Activated naive CD8-positive, alpha-beta T cell treated with anti-CD3 and anti-CD28 coated beads, Interleukin-2, amount 50 U/mL, for 16 hours (primary cell): Measurements from ENCODE around the gene LHPP.
"Not testable (repeated sequence)": the region's sequence is repeated elsewhere in the genome, so short reads cannot be mapped to it uniquely, and the experiment has no call there.

Experiments
- DNase-seq: peaks from one replicate; pipeline ENCODE4 v3.0.0-alpha.2; 2020; ENCODE audit warnings: low read depth, low spot score

The LHPP gene

DNA sequence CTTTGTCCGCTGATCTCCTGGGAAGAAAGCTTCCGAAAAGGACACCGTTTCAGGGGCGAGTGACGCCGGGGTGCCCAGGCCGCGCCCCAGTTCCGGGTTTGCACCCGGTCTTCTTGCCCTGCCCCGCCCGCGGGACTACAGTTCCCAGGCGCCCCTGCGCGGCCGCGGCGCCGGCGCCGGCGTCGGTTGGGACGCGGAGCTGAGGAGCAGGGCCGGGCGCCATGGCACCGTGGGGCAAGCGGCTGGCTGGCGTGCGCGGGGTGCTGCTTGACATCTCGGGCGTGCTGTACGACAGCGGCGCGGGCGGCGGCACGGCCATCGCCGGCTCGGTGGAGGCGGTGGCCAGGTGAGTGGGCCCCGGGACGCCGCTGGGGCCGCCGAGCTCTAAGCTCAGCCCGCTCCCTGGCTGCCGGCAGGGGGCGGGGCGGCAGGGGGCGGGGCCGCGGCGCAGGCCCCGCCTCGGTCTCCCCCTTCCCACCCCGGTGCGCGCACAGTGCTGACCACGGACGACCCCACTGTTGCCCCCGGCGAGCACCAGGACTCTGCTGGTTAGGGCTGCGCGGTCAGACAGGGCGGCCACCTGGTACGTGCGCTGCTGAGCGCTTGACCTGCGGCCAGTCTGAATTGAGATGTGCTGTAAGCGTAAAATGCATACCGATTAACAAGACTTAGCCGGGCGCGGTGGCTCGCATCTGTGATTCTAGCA lies at the start of gene LHPP:
Gene LHPP, plus strand, starts transcription at position 182 of the 706 bp plus-strand sequence. Its CDS starts 40 bp downstream, at position 222.
- DNase-seq, result peak; percentile 67

- no peak for DNase-seq
Observed at GRCh38 chr10:124414076-124414475, 47.5 kb upstream of the LHPP start.

GRCh38 chr10:124415210-124415609 lies 46.4 kb upstream of the LHPP start:
- DNase-seq, result no peak

DNA sequence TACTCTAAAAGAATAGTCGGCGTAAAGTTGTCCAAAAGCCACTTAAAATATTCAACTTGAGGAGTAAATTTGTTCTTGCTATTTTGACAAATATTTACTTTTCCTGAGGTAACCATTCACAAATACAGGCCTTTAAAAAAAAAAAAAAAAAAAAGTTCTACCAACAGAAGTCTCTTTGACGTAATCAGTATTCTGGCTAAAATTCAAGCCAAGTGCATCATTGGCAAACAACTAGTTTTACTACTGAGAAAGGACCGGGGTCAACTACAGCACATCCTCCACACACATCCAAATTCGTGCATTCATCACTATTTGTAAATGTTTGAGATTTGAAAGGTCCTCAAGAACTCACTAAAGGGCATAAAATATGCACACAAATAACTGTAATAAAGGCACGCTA lies 44.9 kb upstream of the LHPP start:
- no peak for DNase-seq

GRCh38 chr10:124417895-124418725 lies 43.5 kb upstream of the LHPP start:
- DNase-seq, result peak; percentile 5

DNA sequence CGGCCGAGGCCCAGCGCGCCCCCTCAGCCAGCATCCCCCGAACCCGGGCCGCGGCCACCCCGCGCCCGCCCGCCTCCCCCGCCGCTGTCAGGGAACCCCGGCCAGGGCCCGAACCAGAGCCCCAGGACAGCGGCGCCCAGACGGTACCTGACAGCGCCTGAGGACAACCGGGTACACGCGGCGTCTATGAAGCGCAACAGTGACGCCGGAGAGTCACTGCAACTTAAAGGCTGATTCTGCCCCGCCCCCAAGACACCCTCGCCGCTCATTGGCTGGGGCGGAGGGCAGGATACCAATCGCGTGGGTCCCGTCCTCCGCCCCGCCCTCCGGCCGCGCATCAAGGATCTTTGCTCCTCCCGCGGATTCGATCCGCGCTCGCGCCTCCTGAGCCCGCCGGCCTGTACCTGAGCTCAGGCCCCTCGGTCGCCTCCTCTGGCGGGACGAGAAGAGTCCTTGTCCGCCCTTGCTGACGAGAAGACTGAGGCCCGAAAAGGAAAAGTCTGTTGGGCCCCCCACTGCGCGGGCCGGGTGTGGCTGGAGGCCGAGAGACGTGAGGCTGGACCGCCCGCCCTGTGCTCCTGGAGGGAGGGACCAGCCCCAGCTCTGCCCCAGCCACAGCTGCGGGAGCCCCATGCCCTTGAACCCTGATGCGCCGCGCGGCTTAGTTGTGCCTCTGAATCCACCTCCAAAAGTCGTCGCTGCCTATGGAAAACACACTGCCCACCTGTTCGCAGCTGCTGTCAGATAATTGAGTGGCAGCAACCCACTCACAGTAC lies 42.7 kb upstream of the LHPP start, which contains the start of gene OAT:
Gene OAT, minus strand, starts transcription at position 198 of the 776 bp plus-strand sequence. CDS start 6,752 bp downstream, outside the sequence.
- DNase-seq, result peak; percentile 88

DNA sequence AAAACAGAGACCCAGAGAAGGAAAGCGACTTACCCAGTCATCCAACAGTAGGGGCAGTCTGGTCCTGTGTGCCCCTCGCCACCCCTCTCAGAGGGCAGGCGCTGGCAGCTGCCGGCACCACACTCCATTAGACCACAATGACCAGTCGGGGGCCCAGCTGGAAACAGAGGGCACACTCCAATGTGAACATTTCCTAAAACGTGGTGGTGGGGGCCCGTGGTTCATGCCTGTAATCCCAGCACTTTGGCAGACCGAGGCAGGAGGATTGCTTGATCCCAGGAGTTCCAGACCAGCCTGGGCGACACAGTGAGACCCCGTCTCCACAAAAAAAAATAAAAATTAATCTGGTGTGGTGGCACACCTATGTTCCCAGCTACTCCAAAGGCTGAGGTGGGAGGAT lies 42.0 kb upstream of the LHPP start:
- DNase-seq, result no peak

DNA sequence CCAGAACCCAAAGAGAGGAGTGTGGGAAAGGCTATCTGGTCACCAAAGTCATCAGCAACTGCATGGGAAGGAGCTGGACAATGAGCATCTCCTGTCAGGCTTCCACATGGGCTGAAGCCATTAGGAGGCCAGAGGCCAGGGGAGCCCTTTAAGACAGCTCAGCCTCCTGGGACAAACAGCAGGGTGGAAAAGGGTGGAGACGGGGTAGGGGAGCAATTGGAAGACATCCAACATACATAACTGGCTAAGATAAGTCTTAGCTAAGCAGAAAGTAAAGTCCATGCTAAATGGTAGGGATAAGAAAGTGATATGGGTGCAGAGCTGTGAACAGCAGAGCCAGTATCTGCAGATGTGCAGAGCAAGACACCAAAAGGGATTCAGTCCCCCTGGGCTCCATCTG lies 41.4 kb upstream of the LHPP start:
- no peak for DNase-seq

GRCh38 chr10:124422742-124423141 lies 38.9 kb upstream of the LHPP start:
- no peak for DNase-seq

DNA sequence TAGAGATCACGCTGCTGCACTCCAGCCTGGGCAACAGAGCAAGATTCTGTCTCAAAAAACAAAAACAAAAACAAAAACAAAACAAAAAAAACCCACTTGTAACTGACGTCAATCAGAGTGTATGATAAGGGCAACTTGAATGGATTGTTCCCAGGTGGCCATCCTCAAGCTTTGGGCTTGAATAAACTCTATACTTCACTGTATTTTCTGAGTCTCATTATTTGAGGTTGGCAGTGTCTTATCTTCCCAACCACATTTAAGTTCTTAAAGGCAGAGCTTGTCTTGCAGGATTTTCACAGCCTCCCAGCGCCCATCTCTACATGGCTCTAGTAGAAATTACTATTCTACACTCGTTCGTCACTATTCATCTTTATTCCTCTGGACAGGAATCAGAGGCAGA lies 37.8 kb upstream of the LHPP start:
- no peak for DNase-seq

GRCh38 chr10:124425227-124425962 lies 36.2 kb upstream of the LHPP start:
- DNase-seq, result no peak

DNA sequence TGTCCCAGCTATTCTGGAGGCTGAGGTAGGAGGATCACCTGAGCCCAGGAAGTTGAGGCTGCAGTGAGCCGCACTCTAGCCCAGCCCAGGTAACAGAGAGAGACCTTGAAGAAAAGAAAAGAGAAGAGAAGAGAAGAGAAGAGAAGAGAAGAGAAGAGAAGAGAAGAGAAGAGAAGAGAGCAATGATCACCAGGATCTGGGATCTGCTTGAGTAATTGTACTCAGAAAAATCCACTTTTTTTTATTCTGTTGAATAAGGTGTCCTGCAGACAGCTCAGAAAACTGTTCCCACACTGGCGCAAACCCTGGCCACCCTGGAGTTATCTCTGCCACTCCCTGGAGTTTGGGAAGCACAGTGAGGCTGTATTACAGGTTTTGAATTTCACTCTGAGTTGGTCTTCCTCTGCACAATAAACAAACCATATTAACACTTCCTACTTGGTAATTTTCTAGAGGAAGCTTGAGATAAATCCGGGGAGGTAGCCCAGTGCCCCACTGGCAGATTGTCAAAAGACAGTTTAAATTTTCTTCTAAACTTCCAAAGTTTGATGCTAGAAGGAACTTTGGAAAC lies 33.3 kb upstream of the LHPP start:
- DNase-seq, result no peak

- DNase-seq, result no peak
Observed at GRCh38 chr10:124429576-124429975, 32.0 kb upstream of the LHPP start.

DNA sequence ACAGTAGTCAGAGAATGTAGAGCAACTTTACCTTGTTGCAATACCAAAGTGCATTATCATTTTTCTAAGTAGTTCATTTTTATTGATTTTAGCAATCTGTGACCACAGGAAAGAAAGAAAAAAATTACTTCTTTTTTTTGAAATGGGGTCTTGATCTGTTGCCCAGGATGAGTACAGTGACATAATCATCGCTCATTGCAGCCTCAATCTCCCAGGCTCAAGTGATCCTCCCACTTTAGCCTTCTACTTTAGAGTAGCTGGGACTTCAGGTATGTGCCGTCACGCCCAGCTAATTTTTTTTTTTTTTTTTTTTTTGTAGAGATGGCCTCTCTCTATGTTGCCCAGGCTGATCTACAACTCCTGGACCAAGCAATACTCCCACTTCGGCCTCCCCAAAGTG lies 31.5 kb upstream of the LHPP start:
- DNase-seq, result no peak

DNA sequence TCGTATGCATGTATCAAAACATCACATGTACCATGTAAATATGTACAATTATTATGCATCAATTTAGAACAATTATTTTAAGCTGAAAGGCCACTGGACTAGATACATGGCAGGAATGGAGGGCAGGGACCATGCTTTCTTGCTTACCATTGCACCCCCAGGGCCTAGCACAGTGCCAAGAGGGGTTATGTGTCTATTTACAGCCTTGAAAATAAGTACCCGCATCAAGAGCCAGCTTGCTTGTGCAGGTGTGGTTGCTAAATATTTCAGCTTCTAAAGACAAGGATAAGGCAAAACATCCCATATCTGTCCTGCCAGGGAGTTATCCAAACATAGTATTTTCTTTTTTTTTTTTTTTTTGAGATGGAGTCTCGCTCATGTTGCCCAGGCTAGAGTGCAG lies 28.2 kb upstream of the LHPP start:
- no peak for DNase-seq

- not testable (repeated sequence) for DNase-seq
Observed at GRCh38 chr10:124435683-124436082, 25.9 kb upstream of the LHPP start.

GRCh38 chr10:124436191-124436638 lies 25.4 kb upstream of the LHPP start:
- DNase-seq, result no peak

DNA sequence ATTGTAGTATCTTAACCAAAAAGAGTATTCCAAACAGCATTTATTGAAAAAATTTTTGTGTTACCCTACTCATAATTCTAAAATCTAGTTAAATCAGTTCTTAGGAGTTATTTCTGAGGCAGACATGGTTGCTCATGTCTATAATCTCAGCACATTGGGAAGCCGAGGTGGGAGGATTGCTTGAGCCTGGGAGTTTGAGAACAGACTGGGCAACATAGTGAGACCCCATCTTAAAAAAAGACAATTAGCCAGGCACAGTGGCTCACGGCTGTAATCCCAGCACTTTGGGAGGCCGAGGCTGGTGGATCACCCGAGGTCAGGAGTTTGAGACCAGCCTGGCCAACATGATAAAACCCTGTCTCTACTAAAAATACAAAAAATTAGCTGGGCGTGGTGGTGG lies 19.9 kb upstream of the LHPP start:
- not testable (repeated sequence) for DNase-seq

DNA sequence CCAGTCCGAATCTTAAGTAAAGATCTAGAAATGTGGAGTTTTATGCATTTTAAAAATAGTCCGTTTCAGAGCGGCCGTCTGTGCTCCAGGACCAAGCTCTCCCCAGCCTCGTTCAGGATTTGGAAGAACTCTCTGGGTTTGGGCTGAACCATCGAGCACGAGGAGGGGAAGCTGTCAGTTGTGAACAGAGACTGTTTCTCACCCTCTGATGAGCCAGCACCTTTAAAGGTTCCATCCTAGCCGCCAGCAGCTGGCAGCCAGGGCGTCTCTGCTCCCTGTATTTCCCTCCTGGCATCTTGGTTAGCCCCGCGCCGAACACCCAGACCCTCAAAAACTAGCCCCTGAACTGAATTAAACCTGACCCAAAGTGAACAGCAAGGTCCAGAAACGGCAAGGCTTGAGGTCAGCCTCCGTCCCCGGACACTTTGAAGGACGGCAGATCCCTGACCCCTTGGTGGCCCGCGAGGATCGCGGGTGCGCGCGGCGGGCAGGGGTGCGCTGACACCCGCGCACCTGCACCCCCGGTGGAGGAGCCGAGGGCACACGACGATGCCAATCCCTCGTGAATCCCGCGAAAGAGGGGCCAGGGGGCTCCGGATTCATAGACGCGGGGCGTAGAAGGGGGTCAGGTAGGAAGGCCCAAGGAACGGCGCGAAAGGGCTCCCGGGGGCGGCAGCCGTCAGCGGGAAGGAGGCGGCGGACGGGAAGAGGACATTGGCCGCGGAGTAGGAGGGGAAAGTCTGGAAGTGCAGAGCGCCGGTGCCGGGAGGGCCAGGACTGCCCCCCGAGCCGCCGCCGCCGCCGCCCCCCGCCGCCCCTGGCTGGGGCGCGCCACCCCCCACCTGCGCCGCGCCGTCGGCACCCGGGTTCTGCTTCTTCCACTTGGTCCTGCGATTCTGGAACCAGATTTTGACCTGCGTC lies 14.5 kb upstream of the LHPP start:
- no peak for DNase-seq
